ENCODE measurements around the gene SNX27.

DNA sequence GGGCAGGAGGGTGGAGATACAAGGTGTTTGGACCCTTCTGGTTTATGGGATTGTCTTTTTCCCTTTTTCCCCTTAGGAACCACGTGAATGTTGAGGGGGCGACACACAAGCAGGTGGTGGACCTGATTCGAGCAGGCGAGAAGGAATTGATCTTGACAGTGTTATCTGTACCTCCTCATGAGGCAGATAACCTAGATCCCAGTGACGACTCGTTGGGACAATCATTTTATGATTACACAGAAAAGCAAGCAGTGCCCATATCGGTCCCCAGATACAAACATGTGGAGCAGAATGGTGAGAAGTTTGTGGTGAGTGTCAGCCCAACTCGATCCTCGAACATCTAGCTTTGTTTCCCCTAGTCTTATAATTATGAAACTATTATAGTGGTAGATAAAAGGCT, 27.0 kb downstream of the SNX27 start:
- no peak for TF ChIP-seq CTCF (IDR thresholded peaks at IDR 0.05)
- TF ChIP-seq POLR2A (IDR thresholded peaks at IDR 0.05): no peak
